MV-4-11 (cell line): ENCODE data around the gene EEF1A2.

Experiments used
- DNase-seq: peaks from one replicate; lab custom pipeline; 2025; lab: John Stamatoyannopoulos, UW

Gene EEF1A2

GRCh38 chr20:63469713-63470101 lies 29.2 kb downstream of the EEF1A2 start:
- DNase-seq, result no peak

- DNase-seq, result no peak
Measured at GRCh38 chr20:63469019-63469712, 29.7 kb downstream of the EEF1A2 start.

- no peak for DNase-seq
Measured at GRCh38 chr20:63468421-63468820, 30.5 kb downstream of the EEF1A2 start.

- no peak for DNase-seq
Measured at GRCh38 chr20:63467294-63468083, 31.4 kb downstream of the EEF1A2 start.

GRCh38 chr20:63466861-63467260 lies 32.0 kb downstream of the EEF1A2 start:
- DNase-seq, result no peak

DNA sequence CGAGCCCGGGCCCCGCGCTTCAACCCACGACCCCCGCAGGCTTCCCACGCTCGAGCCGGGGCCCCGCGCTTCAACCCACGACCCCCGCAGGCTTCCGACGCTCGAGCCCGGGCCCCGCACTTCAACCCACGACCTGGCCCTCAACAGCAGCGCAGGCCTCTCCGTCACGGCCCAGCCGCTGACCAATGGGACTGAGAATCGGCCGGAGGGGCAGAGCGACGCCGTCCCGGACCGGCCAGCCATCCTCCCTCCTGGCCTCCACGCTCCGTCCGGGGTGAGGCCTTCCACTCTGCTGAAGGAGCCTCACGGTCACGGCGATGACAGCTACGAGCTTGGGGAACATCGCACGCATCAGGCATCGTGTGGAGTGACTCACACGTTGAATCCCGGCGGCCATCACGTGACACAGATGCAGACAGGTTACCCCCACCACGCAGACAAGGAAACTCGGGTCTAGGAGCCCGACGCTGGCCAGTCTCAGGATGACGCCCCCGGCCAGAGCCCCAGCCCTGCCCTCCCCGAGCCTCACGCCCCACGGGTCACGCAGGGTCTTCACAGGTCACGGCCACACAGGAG lies 32.5 kb downstream of the EEF1A2 start:
- no peak for DNase-seq

- DNase-seq, result no peak
Measured at GRCh38 chr20:63465380-63466249, 33.3 kb downstream of the EEF1A2 start.

- no peak for DNase-seq
Measured at GRCh38 chr20:63464289-63464635, 34.6 kb downstream of the EEF1A2 start.

- DNase-seq, result no peak
Measured at GRCh38 chr20:63463400-63464288, 35.2 kb downstream of the EEF1A2 start.

GRCh38 chr20:63462244-63462643 lies 36.6 kb downstream of the EEF1A2 start:
- DNase-seq, result no peak

- DNase-seq, result no peak
Measured at GRCh38 chr20:63461104-63461763, 37.6 kb downstream of the EEF1A2 start.

GRCh38 chr20:63459070-63459380 lies 39.9 kb downstream of the EEF1A2 start:
- no peak for DNase-seq

DNA sequence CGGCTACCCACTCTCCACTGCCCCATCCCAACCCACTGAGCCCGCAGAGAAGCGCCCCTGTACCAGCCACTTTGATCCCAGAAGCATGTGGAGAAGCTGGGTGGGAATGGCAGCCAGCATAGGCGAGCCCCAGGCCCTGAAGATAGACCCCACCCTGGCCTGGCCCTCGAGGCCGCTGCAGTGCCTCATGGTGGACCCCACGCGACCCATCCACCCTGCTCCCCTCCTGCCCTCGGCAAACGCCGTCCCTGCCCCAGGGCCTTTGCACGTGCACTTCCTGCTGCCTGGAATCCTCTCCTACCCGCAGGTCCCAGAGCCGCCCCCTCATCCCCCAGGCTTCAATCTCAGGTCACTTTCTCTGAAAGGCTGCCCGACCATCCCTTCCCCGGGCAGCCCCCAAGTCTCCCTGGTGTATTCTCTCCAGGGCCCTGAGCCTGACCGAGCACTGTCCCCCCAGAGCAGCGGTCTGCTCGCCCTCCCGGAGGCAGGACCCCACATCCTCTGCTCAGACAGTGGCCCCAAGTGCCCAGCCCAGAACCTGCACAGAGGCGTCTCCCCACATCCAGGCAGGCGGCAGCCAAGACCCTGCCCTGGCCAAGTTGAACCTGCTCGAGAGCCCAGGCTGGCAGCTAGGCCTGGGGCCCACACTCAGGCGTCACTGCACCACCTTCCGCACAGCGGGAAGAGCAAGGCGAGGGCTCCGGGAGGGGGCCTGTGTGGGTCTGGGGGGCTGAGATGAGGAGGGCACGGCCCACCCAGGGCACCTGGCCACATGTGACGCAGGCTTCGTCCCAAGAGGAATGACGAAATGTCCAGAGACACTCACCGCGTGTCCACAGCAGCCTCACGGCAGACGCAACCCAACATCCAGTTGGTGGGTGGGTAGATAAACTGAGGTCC lies 40.5 kb downstream of the EEF1A2 start:
- DNase-seq, result no peak

DNA sequence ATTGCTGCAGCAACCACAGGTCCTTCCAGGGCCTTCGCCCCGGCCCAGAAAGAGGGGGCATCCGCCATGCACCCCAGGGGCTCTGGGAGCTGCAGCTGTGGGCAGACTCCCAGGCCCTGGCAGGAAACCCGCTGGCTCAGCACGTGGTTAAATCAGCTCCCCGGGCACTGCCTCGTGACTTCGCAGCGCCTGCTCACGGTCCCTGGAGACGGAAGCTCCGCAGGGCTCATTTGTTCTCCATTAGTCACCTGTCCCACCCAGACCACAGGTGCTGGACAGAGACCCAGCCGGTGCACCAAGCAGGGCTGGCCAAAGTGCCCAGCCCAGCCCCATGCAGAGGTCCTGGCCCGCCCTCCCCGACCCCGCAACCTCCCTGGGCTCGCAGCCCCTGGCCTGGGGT lies 41.1 kb downstream of the EEF1A2 start:
- DNase-seq, result no peak

DNA sequence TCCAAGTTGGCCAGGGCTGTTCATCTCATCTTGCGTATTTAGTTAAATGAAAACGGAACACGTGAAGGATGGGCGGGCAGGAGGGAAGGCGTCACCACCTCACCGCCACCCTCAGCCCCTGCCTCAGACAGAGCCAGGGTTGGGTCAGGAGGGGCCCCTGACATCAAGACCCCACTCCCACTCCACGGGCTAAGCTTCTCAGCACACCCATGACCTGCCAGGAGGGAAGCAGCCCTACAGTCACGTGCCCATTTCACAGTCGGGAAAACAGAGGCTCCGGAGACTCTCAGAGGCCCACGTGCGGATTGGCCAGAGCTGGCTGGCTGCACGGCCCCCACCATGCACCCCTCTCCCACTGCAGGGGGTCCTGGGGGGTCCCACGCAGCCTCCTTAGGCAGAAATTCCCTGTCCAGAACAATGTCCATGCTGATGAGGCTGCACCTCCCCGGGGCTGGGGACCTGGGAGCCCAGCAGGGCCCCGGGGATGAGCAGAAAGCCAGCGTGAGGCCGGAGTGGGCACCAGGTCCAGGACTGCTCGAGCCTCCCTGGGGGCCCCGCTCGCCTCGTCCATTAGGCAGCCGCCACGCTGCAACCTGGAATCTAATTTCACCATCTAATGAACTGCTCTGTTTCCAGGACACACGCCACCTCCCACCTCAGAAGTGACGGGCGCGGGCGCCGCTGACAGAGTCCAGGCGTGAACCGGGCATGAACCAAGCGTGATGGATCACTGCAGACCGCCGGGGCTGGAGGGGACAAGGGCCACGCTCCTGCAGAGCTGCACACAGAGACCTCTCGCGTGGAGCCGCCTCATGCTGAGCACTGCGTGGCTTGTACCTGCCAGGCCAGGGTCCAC lies 42.2 kb downstream of the EEF1A2 start:
- no peak for DNase-seq

- no peak for DNase-seq
Measured at GRCh38 chr20:63455568-63455859, 43.4 kb downstream of the EEF1A2 start.

- DNase-seq, result no peak
Measured at GRCh38 chr20:63454731-63455567, 43.9 kb downstream of the EEF1A2 start.

- DNase-seq, result peak; percentile 21
Measured at GRCh38 chr20:63452821-63453523, 45.9 kb downstream of the EEF1A2 start.
